NCI-H1417 treated with DMSO at 0.1 percent for 48 hours (cell line): Measurements from ENCODE around the gene ARHGEF19.
A peak's percentile ranks its signal among the peaks of the same experiment; 100 is the strongest.
"Not testable (repeated sequence)": the region's sequence is repeated elsewhere in the genome, so short reads cannot be mapped to it uniquely, and the experiment has no call there.

ENCODE experiments used
- DNase-seq: peaks from one replicate; lab custom pipeline; 2025; lab: John Stamatoyannopoulos, UW

ARHGEF19 gene

GRCh38 chr1:16221499-16221898 is 9.0 kb upstream of the ARHGEF19 start:
- DNase-seq, result no peak

- no peak for DNase-seq
Observed at GRCh38 chr1:16219968-16220500, 7.6 kb upstream of the ARHGEF19 start.

DNA sequence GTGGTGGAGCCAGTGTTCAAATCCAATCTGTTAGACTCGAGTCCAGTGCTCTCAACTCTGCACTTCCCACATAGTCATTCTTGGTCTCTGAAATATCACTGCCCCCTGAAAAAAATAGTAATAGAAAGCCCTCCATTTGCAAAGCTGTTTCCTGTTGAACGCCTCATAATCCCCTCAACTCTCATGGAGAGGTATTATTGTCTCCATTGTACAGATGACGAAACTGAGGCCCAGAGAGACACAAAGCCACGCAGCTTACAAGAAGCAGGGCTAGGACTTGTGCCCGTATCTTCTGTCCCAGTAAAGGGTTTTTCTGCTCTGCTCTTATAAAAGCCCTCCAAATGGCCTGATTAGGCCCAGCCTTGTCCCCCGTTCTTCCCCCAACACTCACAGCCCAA is 6.2 kb upstream of the ARHGEF19 start:
- DNase-seq, result no peak

DNA sequence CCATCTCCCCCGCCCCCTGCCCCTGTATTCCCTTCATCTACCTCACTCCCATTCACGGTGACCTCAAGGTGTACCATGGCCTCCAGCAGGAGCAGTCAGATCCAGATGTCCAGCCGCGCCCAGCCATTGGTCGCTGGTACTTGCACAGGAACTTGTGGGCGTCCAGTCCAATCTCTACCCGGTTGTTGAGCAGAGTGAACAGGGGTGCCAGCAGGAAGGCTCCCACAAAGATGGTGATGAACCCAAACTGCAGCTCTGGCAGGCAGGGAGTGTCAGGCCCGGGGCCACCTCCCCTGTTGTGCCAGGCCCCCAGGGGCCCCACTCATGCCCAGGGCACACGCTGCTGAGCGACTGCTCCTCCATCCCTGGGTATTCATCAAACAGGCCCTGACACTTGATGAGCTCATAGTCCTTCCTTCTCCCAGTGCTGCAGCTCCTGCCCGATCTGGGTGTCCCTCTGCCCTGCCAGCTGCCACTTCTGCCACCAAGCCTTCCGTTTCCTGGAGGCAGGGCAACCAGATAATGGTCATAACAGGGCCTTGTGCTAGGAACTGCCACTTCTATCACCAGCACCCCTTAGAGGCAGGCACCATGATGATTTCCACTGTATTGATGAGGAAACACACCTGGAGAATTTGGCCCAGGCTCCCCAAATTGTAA is 5.7 kb upstream of the ARHGEF19 start:
- no peak for DNase-seq

DNA sequence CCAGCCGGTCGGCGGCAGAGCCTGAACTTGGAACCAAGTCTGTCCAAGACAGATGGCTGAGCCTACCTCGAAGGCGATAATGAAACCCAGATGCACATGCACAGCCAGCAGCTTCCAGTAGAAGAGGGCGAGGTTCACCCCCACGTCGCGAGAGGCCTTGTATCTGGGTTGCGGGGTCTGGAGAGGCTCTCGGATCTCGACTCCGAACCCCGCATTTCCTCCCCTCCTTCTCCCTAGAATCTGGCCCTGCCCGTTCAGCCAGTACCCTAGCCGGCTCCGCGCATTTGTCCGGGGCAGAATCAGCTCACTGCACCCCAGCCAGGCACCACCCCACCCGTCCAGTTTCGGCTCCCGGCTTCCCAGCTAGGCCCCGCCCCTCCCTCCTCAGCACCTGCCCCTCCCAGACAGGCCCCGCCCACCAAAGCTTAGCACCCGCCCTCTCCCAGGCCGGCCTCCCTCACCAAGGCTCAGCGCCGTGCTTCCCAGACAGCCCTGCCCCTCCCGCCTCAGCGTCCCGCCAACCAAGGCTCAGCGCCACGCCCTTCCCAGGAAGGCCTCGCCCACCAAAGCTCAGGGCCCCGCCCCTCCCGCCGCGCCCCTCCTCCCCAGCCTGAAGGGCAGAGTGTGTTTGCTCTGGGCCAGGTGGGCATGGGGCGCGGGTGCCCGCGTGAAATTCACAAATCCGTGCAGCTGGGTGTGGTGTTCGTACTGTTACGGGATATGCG is 4.8 kb upstream of the ARHGEF19 start:
- DNase-seq, result peak; percentile 61

DNA sequence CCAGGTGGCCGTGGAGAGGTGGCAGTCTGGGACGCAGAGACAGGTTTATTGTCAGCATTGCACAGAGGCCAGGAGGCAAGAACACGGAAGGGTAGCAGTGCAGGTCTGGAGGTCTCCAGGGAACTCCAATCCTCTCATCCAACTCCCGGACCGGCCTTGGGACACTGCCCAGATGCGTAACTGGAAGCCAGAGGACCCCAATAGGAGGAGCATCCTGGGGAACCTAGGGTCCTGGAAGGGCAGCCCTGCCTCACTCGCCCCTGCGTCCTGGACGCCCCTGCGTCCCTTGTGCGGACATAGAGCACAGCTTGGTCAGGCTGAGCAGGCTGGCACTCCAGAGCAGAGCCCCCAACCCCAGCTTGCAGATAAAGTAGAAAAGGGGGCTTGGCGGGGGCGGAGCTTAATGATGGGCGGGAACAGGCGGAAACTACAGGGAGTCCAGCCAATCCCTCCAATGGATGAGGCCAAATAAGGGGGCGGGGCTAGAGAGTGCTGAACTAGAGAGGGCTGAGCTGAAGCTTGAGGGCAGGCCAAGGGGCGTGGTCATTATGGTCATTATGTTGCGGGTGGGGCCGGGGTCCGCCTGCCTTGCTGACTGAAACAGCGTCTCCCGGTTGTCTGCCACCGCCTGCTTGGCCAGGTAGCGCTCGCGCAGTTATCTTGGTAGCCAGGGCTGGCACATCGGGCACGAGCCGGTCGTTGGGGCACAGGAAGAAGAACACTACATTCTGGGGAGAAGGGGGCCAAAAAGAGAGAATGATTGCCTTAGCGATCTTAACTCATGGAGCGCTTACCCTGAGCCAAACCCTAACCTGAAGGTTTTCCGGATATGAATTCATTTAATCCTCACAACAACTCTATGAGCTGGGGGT is 3.7 kb upstream of the ARHGEF19 start:
- peak; percentile 52 for DNase-seq

DNA sequence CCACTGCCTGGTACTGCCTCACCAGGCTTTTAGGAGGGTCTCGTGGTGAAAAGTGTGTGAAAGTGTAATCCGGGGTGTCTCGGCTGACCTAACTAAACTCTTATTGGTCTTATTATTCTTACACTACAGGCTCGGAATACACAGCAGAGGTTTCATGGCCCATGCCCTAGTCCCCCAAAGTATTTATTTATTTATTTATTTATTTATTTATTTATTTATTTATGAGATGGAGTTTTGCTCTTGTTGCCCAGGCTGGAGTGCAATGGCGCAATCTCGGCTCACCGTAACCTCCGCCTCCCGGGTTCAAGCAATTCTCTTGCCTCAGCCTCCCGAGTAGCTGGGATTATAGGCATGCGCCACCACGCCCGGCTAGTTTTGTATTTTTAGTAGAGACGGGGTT is 2.8 kb upstream of the ARHGEF19 start:
- not testable (repeated sequence) for DNase-seq

- DNase-seq, result not testable (repeated sequence)
Observed at GRCh38 chr1:16213544-16213943, 1.1 kb upstream of the ARHGEF19 start.

- no peak for DNase-seq
Observed at GRCh38 chr1:16213013-16213412, 561 bp upstream of the ARHGEF19 start.

GRCh38 chr1:16211824-16212223 is 628 bp downstream of the ARHGEF19 start:
- no peak for DNase-seq

- no peak for DNase-seq
Observed at GRCh38 chr1:16210581-16210980, 1.9 kb downstream of the ARHGEF19 start.

DNA sequence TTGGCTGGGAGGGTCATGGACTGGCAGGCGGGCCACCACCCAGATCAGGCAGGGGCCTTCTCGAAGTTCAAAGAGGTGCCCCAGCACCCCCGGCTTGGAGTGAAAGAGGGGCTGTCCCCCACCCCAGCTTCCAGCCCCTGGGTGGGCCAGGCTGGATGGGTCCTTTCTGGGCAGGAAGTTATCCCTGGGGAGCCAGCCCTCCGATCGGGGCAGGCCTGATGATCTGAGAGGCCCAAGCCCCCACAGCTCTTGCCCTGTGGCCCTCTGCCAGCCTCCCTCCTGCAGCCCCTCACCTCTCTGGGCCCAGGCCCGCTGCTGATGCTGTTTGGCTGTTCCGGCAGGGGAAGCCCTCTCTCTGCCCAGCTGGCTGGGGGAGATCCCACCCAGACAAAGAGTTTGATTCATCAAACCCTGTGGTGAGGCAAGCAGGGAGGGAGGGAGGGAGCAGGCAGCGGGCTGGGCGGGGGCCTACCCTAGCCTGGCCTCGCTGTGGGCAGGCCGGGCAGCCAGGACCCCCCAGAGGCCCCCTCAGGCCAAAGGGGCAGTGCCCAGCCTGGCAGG is 2.5 kb downstream of the ARHGEF19 start:
- DNase-seq, result no peak

GRCh38 chr1:16209132-16209846 is 3.2 kb downstream of the ARHGEF19 start:
- no peak for DNase-seq

DNA sequence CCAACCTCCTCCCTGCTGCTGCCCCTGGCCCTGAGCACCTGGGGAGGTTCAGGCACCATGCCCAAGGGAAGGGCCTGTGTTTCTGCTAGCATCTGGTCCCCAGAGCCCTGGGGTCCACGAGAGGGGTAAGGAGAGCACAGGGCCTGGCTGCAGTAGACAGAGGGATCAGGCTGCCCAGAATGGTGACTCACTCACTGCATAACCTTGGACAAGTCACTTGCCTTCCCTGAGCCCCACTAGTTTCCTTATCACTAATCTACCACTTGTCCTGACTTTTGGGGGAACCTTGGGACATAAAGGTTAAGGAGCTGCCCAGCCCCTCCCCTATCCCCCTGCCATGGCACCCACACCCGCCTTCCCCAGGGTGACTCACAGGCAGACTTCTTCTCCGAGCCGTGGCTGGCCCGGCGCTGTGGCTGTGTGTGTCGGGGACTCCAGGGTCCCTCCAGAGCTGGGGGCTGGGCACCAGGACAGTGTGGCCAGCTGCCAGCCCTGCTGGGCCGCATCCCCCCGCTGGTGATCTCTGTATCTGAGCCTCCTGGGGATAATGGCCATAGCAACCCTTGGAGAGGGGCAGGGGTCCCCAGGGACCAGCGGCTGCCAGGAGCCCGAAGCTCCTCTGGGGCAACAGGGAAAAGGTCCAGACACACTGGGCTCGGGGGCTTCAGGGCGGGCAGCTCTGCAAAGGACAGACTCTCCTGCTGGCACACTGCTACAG is 4.0 kb downstream of the ARHGEF19 start:
- no peak for DNase-seq

DNA sequence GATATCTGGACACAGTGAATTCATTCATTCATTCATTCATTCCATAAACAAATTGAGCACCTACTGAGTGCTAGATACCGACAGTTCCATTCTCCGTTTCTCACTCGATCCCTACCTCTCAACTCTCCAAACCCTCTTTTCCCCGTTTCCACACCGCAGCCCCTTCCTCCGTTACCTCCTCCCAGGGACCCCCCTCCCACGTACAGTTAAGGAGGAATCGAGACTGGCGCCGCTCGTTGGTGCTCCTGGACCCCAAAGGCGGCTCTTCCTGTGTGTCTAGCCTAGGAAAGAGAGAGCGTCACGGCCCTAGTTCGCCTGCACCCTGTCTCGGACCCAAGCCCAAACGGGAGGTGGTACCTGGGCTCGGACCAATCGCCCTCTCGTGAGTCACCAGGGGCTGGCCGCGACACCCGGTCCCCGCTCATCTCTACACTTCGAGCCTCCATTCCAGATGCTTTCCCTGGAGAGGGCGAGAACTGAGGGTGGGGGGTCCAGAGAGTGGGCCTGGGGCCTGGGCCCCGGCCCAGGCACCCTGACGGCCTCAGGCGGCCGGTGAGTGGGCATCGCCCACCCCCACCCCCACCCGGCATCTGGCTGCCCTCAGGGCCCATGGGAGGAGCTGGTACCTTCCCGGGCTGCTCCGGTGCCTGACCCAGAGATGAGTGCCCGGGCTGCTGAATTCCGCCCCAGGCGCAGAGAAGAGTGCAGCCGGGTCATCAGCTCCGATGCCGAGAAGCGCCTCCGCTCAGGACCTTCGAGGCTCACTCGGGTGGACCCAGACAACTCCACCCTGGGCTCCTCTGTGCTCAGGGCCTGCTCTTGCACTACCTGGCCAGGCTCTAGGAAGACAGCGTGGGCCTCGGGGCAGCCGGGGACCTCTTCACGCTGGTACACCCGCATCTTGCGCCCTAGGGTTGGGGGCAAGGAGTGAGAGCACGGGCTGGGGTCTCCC is 4.9 kb downstream of the ARHGEF19 start:
- no peak for DNase-seq

DNA sequence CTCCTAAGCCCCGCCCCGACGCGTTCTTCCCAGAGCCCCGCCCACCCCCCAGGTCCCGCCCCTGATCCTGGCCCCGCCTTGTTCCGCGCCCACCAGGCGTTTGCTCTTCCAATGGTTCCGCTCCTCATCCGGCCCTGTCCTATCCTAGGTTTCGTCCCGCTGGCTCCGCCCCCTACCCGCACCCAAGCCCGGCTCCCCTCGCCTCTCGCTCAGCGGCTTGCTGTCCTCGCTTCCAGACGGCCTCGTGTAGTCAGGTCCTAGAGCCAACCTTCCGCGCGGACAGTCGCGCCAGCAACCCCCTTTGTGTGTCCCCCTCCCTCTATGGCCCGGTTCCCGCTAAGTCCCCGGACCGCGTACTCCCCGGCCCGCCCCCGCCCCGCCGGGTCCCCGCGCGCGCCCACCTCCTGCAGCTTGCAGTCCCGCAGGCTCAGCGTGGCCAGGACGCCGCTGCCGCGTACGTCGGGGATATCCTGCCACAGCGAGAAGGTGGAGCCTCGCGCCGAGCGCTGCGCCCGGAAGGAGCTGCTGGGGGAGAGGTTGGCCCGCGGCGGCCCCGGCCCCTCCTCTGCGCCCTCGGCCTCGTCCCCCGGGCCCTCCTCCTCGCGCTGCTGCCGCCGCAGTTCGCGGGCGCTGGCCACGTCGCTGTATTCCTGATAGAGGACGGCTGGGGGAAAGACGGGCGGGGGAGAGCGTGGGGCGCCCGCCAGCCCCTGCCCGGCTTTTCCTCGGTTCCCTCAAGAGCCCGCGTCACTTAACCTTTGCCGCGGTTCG is 5.7 kb downstream of the ARHGEF19 start:
- peak; percentile 93 for DNase-seq

- DNase-seq, result no peak
Observed at GRCh38 chr1:16205891-16206546, 6.4 kb downstream of the ARHGEF19 start.

GRCh38 chr1:16205334-16205671 is 7.1 kb downstream of the ARHGEF19 start:
- no peak for DNase-seq
